Stomach (tissue), 4 donors: ENCODE measurements around the gene COL1A1.

Experiments
- CTCF ChIP-seq, 7 experiments: fragments of 450-650 bp in 4 of 7; fragments of 200-600 bp in 3 of 7; sonication (generic) in 3 of 7; IDR thresholded peaks; one replicate each; pipeline ENCODE4 v1.5.1; 2016 to 2019; ENCODE audit warnings: antibody characterized with exemption in 7 of 7, control low read depth in 2 of 7, mild to moderate bottlenecking in 1 of 7
- EP300 ChIP-seq: sonication (generic); formaldehyde crosslinking; IDR thresholded peaks from one replicate; pipeline ENCODE4 v1.6.1; 2017; ENCODE audit warnings: antibody characterized with exemption
- POLR2AphosphoS5 ChIP-seq, 3 donors: sonication (generic); formaldehyde crosslinking; IDR thresholded peaks; one replicate each; pipeline ENCODE4 v1.6.1; 2016; ENCODE audit warnings: antibody characterized with exemption in 3 of 3

- TF ChIP-seq CTCF (IDR thresholded peaks at IDR 0.05) (no peak), POLR2AphosphoS5 (IDR thresholded peaks at IDR 0.05) (no peak), EP300 (no peak)
Observed at GRCh38 chr17:50213026-50214022, 11.9 kb upstream of the COL1A1 start.
